ENCODE data around the gene SKOR2. TPM values are rescaled to one million over a fixed set of nuclear protein-coding genes. Genes with fewer than 3 reads are reported as not detected.

Gene SKOR2
- total RNA-seq, 1 donor from 2014 or later, result not detected

Small RNAs within 50 kb of the gene (small RNA-seq; reads per million reads assigned to genes)
- not detected for gene RNU6-1131P

Other genes starting within 250 kb of the SKOR2 start
- gene ELOA2, start 216.0 kb downstream of the SKOR2 start, total RNA-seq, result not detected
- gene HDHD2, start 101.2 kb downstream of the SKOR2 start, total RNA-seq, result 23.6 TPM
- 21.6 TPM for gene IER3IP1, start 75.3 kb downstream of the SKOR2 start, total RNA-seq

All from frontal cortex (tissue), 1 donor.